HG03196 (cell line): Measurements from ENCODE around the gene SRSF12.
"Not testable (repeated sequence)": the region's sequence is repeated elsewhere in the genome, so short reads cannot be mapped to it uniquely, and the experiment has no call there.

ENCODE experiments used
- ATAC-seq: cut with Tn5 transposase; IDR thresholded peaks from one replicate; pipeline ENCODE4 v1.9.1; 2021; ENCODE audit not compliant: unreplicated experiment

SRSF12 gene

DNA sequence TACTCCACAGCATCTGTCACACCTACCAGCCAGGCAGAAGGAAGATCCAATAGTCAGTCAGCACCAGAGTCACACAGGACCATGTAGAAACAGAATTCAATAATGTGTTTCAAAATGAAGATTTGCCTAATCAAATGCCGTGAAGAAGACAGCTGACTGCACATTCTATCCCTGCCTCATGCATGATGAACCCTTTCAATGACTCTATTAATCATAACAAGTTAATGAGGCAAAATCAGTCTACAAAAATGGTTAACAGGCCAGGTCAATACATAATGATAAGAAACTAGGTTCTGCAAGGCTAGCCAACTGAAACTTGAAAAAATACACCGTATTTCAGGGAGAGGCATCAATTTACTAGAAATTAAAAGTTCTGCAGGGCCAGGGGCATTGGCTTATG is 44.0 kb downstream of the SRSF12 start:
- no peak for ATAC-seq

DNA sequence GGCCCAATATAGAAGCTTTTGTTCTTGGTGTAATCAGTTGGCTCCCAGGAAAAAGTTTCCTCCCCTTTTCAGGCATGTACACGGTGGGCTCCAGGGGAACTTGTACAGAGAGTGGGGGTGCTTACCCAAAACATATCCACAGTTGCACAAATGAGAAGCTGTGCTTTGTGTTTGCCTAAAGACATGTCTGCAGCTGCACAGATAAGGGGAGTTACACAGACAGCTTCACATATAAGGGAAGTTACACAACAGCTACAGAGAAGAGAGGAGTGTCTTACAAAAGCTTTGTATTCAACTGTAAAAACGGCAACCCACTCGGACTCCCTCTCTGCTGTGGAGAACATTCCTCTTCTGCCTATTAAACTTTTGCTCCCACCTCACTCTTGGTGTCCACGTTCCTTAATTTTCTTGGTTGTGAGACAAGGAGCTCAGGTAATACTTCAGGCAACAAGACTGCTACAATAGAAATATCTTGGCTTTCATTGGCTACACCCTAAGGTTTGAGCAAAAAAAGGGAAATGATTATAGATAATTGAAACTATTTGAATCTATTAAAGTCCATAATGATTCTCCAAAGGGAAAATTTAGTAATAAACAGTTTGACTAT is 44.8 kb downstream of the SRSF12 start:
- ATAC-seq, result no peak

DNA sequence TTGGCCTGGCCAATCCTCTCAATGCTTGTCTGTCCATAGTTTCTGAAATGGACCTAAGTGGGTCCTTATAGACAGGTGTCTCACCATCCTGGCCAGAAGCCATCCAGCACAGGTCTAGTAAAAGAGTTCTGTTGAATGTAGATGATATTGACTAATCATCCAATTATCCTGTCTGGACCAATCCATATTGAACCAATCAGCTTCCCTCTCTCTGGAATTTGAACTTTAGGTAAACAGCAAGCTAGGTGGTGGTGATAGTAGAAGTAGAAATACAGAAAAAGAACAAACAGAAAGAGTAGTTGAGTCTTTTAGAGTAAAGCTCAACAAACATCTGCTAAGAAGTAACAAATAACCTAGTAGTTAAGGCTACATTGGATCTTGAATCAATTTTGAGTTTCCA is 46.8 kb downstream of the SRSF12 start:
- no peak for ATAC-seq

DNA sequence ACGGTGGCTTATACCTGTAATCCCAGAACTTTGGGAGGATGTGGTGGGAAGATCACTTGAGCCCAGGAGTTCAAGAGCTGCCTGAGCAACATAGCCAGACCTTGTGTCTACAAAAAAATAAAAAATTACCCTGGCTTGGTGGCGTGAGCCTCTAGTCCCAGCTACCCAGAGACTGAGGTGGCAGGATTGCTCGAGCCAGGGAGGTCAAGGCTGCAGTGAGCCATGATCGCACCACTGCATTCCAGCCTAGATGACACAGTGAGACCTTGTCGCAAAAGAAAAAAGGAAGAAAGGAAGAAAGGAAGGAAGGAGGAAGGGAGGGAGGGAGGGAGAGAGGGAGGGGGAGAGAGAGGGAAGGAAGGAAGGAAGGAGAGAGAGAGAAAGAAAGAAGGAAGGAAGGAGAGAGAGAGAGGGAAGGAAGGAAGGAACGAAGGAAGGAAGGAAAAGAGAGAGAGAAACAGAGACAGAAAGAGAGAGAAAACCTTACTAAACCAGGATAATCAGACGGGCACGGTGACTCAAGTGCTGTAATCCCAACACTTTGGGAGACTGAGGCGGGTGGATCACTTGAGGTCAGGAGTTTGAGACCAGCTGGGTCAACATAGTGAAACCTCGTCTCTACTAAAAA is 48.2 kb downstream of the SRSF12 start:
- ATAC-seq, result no peak

DNA sequence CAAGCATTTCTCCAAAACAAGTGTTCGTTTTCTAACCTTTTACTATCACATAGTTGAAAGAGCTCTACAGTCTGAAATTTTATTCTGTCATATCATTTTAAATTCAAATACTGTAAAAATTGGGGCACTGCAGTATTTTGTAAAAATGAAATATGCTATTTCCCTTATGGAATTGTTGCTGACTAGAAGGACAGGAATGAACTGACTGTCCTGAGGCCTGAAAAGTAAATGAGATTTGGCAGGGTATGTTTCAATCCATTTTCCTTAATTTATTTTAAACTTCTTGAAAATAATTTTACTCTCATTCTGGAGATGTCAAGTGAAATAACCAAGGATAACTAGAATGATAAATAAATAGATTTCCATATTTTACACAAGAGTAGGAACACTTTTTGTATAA is 49.2 kb downstream of the SRSF12 start:
- ATAC-seq, result no peak

DNA sequence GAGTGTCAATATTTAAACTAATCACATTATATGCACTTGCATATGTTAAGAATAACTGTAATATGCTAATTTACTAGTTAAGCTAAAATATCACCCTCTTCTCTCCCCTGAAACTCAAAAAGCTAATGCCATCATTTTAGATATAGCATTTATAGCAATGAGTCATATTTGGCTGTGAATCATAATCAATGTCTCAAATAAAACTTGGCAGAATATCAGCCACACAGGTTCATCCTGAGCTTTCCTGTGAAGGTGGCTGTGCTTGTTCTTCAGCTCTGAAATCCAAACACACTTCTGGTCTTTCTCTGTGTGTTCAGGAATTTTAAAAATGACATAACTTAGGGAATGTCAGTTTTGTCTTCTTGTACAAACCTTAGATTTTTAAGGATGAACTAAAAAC is 50.1 kb downstream of the SRSF12 start:
- no peak for ATAC-seq

DNA sequence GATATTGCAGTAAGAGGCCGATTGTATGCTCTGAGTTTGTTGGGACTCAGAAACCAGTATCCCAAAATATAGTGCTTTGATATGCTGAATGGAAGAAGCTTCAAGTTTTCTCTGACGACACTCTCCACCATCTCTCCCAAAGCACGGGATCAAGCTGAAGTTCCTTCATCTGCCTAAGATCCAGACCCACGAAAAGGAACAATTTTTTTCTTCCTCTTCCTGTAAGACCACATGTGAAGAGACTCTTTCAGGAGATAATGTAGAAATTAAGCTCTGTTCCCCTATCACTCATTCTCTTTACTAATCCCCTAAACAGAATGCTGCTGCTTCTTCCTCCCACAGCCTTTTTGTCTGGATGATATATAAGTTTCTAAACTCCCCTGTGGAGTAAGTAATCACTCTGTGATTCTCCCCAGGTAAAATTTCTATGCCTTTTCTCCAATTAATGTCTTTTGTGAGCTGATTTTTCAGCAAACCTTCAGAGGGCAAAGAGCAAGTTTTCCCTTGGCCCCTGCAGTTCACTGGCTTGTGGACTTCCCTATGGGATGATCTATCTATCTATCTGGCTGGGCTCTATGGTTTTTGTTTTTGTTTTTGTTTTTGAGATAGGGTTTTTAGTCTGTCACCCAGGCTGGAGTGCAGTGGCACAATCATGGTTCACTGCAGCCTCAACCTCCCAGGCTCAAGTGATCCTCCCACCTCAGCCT is 50.8 kb downstream of the SRSF12 start:
- no peak for ATAC-seq

DNA sequence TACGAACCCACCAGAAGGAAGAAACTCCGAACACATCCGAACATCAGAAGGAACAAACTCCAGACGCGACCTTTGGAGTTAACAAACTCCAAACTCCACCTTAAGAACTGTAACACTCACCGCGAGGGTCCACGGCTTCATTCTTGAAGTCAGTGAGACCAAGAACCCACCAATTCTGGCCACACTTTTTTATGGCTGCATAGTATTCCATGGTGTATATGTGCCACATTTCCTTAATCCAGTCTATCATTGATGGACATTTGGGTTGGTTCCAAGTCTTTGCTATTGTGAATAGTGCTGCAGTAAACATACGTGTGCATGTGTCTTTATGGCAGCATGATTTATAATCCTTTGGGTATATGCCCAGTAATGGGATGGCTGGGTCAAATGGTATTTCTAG is 51.8 kb downstream of the SRSF12 start:
- ATAC-seq, result not testable (repeated sequence)

DNA sequence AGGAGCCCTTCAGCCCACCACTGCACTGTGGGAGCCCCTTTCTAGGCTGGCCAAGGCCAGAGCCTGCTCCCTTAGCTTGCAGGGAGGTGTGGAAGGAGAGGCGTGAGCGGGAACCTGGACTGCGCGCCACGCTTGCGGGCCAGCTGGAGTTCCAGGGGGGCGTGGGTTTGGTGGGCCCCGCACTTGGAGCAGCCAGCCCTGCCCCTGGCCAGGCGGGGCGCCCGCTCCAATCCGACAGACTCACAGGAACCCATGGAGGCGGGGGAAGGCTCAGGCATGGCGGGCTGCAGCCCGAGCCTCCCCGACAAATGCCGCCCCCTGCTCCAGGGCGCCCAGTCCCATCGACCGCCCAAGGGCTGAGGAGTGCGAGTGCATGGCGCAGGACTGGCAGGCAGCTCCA is 52.9 kb downstream of the SRSF12 start:
- ATAC-seq, result not testable (repeated sequence)

DNA sequence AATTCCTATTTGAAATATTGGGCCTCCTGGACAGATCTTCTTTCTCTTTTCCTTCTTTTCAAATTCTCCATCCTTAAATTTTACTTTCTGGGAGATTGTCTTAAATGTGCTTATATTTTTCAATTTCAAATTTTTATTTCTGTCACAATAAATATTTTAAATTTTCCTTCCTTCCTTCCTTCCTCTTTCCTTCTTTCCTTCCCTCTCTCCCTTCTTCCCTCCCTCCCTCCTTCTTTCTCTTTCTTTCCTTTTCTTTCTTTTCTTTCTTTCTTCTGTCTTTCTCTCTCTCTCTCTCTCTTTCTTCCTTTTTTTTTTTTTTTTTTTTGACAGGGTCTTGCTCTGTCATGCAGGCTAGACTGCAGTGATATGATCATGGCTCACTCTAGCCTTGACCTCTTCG is 54.0 kb downstream of the SRSF12 start:
- ATAC-seq, result no peak

DNA sequence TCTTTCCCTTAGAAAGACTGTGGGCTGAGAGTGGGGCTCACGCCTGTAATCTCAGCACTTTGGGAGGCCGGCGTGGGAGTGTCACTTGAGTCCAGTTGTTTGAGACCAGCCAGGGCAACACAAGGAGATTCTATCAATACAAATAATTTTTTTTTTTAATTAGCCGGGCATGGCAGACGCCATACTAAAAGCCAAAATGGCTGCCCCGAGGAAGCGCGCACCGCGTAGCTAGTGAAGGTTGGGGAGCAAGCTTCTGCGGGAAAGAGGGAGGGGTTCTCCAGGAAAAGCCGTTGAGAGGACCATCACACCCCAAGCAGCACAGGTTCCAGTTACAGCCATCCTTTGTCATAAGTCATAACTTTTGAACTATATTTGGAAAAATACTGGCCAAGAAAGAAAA is 58.6 kb downstream of the SRSF12 start:
- ATAC-seq, result no peak

DNA sequence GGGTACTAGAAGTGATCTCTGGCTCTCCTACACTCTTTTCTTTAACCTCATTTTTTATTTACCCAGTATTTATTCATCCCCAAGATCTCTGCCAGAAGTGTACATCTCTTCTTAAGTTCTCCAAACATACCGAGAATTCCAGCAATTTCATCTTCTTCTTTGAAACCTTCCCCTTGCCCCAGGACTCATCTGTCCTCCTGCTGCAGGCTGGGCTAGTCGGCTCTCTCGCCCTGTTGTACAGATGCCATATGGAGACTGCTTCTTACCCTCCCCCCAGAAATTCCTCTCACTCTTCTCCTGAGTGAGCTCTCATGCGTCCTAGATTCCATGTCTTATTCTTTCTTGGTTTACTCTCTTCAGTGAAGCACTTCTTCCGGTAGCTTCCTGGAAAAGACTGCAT is 59.2 kb downstream of the SRSF12 start:
- ATAC-seq, result no peak

DNA sequence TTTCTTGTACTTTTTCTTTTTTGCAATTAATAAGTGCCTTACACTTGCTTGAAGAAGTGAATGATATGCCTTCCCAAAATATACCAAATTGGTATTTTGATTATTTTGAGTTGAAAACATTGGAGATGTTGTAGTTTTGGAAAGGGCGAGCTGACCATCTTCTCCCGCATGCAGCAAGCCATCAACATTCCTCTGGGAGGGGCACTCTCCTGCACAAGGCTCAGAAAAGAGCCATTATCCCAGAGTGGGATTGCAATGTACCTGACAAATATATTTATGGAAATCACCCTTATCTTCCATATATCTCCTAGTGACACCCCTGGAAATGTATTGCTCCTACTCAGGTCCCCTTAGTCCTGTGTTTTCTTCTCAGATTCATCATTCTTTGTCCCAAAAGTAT is 60.1 kb downstream of the SRSF12 start:
- ATAC-seq, result no peak

DNA sequence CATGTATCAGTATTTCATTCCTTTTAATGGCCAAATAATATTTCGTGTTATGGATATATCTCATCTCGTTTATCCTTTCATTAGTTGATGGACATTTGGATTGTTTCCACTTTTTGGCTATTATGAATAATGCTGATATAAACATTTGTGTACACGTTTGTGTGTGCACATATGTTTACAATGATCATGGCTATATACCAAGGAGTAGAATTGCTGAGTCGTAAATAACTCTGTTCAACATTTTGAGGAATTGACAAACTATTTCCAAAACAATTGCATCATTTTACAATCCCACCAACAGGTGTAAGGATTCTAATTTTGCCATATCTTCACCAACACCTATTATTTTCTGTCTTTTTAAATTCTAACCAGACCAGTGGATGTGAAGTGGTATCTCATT is 63.7 kb downstream of the SRSF12 start:
- no peak for ATAC-seq

DNA sequence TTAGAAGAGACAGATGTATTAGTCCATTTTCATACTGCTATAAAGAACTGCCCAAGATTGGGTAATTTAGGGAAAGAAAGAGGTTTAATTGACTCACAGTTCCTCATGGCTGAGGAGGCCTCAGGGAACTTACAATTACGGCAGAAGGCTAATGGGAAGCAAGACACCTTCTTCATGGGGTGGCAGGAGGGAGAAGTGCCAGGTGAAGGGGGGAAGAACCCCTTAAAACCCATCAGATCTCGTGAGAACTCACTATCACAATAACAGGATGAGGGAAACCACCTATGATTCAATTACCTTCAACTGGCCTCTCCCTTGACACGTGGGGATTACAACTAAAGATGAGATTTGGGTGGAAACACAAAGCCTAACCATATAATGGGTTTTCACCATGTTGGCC is 66.2 kb downstream of the SRSF12 start:
- no peak for ATAC-seq

DNA sequence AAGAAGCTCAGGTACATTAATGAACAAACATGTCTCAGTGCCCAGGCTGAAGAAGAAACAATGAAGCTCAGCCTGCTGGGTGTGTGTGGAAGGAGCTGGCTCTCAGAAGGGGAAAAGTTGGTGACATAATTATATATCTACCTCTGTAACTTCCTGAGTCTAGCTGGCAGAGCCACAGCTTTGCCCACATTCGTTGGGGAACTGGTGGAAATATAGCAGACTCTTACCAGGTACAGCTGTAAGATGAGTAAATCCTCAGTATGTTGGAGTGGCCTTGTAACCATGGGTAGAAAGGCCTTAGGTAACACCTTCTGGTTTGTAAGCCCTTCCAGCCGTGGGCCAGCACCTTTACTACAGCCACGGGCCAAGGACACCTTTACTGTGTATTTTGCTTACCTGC is 67.2 kb downstream of the SRSF12 start:
- ATAC-seq, result no peak

DNA sequence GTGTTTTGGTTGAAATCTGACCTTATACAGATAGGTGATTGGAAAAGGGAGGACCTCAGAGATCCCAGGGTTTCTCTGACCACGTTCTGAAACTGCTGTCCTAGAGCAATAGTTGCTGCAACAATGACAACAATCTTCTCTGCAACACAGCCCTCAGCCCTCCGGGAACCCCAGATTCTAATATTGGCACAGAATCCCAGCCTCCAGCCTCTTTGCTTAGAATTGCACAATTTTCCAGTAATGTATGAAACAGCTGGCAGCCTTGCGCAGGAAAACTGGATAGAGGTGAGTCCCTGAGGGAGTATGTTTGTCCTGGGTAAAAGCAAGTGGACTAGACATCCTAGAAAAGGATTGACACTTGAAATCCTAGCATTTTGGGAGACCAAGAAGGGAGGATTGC is 67.7 kb downstream of the SRSF12 start:
- ATAC-seq, result no peak

DNA sequence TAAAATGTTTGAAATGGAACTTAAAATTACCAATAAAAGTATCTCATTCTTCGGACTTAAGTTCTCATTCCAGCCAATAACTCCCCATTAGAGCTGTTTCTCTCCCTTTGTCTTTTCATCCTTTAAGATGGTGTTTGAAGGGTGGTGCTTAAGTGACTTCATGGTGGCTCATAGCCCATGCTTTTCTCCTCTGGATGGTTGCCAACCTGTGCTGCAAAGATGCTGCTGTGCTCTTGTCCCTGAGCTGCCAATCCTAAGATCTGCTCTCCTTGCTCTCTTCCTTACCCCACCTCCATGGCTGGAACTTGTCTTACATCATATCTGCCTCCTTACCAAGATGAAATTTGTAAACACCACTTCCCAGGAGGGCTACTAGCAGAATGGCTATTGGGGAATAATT is 68.9 kb downstream of the SRSF12 start:
- no peak for ATAC-seq

DNA sequence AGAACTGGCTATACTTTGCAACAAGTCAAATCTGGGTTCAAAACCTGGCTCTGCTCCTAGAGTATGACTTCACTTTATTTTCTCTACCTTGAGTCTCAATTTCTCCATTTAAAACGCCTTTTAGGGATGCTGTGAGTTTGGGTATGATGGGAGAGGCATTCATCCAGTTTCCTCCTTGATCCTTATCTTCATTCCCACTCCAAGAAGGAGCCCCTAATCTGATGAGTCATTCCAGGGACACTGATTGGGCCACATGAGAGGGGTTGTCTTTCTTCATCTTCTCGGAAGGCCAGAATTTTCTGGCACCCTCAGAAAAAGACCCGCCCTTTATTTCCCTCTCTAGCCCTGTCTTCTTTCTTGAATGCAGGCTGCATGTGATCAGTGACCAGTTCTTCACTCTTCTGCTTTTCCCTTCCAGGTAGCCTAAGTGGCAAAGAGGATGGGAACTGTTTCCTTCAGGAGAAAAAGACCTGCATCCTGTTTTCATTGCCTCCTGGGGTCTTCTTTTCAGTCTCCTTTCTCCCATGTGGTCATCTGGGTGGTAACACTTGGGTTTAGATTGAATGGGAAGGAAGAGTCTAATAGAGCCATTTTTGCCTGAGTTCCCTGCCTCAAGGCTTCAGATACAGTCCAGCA is 69.5 kb downstream of the SRSF12 start:
- no peak for ATAC-seq

DNA sequence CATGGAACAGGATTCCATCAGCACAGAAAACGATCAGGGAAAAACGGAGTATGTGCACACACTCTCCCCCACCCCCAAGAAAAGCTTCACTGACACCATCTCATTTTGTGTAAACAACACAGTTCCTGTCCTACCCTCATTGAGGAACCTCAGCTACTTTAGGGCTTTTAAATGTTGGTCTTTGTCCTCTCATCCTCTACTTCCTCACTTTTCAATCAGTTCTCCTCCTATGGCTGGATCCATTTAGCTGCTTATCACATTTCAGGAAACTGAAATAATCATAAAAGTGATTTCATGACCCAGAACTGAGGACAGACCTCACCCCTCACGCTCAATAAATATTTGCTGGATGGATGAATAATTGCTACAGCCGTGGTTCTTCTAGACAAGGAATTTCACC is 70.4 kb downstream of the SRSF12 start:
- ATAC-seq, result no peak
